K562 (cell line): ENCODE data around the gene ZNF860. TPM values are rescaled to one million over a fixed set of nuclear protein-coding genes. Genes with fewer than 3 reads are reported as not detected.

Source experiments
- ATAC-seq: fragments of 200-7000 bp; cut with Tn5 transposase; 3 replicates; pipeline ENCODE4 v1.9.1; 2020; ENCODE audit warnings: moderate library complexity
- BruUV-seq: library from RNA; stranded (reverse); fragments of 400-500 nt; replicated peaks from 2 replicates; lab custom pipeline; 2021; lab: Mats Ljungman, UMichigan
- CTCF ChIA-PET: fragments of 300-600 bp; formaldehyde crosslinking; extraction: SDS; loops from one replicate; lab custom pipeline; 2021; ENCODE audit warnings: low intra/inter-chr PET ratio; lab: Yijun Ruan, JAX
- POLR2A ChIA-PET: fragments of 300-600, 350-650 bp; sonication (Branson Sonifier 250); formaldehyde crosslinking; extraction: SDS; loops from one replicate; lab custom pipeline; 2021; ENCODE audit warnings: antibody characterized with exemption, inconsistent platforms; lab: Yijun Ruan, JAX
- DNase-seq, 4 experiments: peaks; one replicate each; pipeline versions ENCODE4 v3.0.0 to v3.0.0-alpha.2; 2011 to 2018; ENCODE audit warnings: low spot score in 3 of 4, mixed read lengths in 3 of 4; ENCODE audit errors: extremely low read depth in 1 of 4
- FAIRE-seq: peaks from 2 replicates; lab custom pipeline; 2011; peaks lifted over from hg19 to GRCh38; lab: Jason Lieb, UNC
- H2AFZ ChIP-seq: 2 replicates; pipeline ENCODE4 v1.6.0; 2011; ENCODE audit warnings: low read depth, low read length, control low read depth, inconsistent platforms
- H3K27ac ChIP-seq: fragments of 200-600 bp; 3 replicates; pipeline ENCODE4 v1.8.0; 2011; ENCODE audit warnings: low read depth, mild to moderate bottlenecking, control low read depth, inconsistent platforms, low read length, moderate library complexity, mixed read lengths; ENCODE audit errors: extremely low read depth
- H3K27me3 ChIP-seq, 2 experiments: fragments of 300-600 bp in 1 of 2; 2 replicates in 1 of 2; 3 replicates in 1 of 2; pipeline versions ENCODE4 v1.6.0 to v1.8.0; 2011; ENCODE audit warnings: inconsistent platforms in 2 of 2, low read length in 2 of 2, mild to moderate bottlenecking in 1 of 2, mixed read lengths in 1 of 2, moderate library complexity in 1 of 2; ENCODE audit not compliant: control insufficient read depth in 2 of 2, insufficient read depth in 2 of 2
- H3K36me3 ChIP-seq: fragments of 300-600 bp; 3 replicates; pipeline ENCODE4 v1.8.0; 2011; ENCODE audit warnings: mild to moderate bottlenecking, low read length, inconsistent platforms; ENCODE audit not compliant: control insufficient read depth, insufficient read depth
- H3K4me1 ChIP-seq, 2 experiments: fragments of 200-600 bp in 1 of 2; replicated peaks in 1 of 2; 2 replicates in 1 of 2; 3 replicates in 1 of 2; pipeline versions ENCODE4 v1.5.1 to v1.8.0; 2011; ENCODE audit warnings: inconsistent platforms in 2 of 2, low read length in 2 of 2, mild to moderate bottlenecking in 1 of 2, mixed read lengths in 1 of 2, moderate library complexity in 1 of 2; ENCODE audit not compliant: control insufficient read depth in 2 of 2, insufficient read depth in 2 of 2
- H3K4me2 ChIP-seq: 2 replicates; pipeline ENCODE4 v1.6.1; 2011; ENCODE audit warnings: low read length, control low read depth, inconsistent platforms, mixed read lengths; ENCODE audit not compliant: insufficient read depth
- H3K4me3 ChIP-seq: fragments of 200-600 bp; sonication (generic), shearing (Covaris generic); 2 replicates; pipeline ENCODE4 v1.5.1; 2016; ENCODE audit warnings: control low read depth, inconsistent platforms
- H3K79me2 ChIP-seq: fragments of 200-600 bp; 3 replicates; pipeline ENCODE4 v1.8.0; 2011; ENCODE audit warnings: low read length, inconsistent platforms; ENCODE audit not compliant: control insufficient read depth, insufficient read depth
- H3K9ac ChIP-seq, 2 experiments: 2 replicates each; pipeline versions ENCODE4 v1.6.0 to v1.6.1; 2011; ENCODE audit warnings: low read depth in 2 of 2, low read length in 2 of 2, control low read depth in 1 of 2, inconsistent platforms in 1 of 2, mild to moderate bottlenecking in 1 of 2, mixed read lengths in 1 of 2; ENCODE audit not compliant: insufficient read depth in 1 of 2
- H3K9me1 ChIP-seq: one replicate; pipeline ENCODE4 v1.6.0; 2011; ENCODE audit warnings: inconsistent platforms, mild to moderate bottlenecking, low read length, moderate library complexity; ENCODE audit not compliant: control insufficient read depth, insufficient read depth
- H3K9me3 ChIP-seq: replicated peaks from 2 replicates; pipeline ENCODE4 v1.5.1; 2011; ENCODE audit warnings: low read depth, low read length, inconsistent platforms; ENCODE audit not compliant: control insufficient read depth, insufficient read depth
- H4K20me1 ChIP-seq: replicated peaks from 2 replicates; pipeline ENCODE4 v1.6.1; 2011; ENCODE audit warnings: low read length, inconsistent platforms, mixed read lengths; ENCODE audit not compliant: control insufficient read depth, insufficient read depth
- BHLHE40 ChIP-seq: IDR thresholded peaks from 2 replicates; pipeline ENCODE4 v1.6.1; 2011; ENCODE audit warnings: low read length, improper control_type of control experiment
- CHCHD3 ChIP-seq: fragments of 250-450 bp; sonication (Bioruptor Pico); IDR thresholded peaks from 2 replicates; pipeline ENCODE4 v2.1.2; 2022; ENCODE audit warnings: mild to moderate bottlenecking
- E2F6 ChIP-seq, 2 experiments: IDR thresholded peaks; 2 replicates each; pipeline ENCODE4 v1.6.1; 2011; ENCODE audit warnings: borderline replicate concordance in 1 of 2, control low read depth in 1 of 2, low read depth in 1 of 2, low read length in 1 of 2, mild to moderate bottlenecking in 1 of 2, mixed read lengths in 1 of 2, moderate library complexity in 1 of 2; ENCODE audit not compliant: insufficient read depth in 1 of 2, insufficient read length in 1 of 2, poor library complexity in 1 of 2, severe bottlenecking in 1 of 2; ENCODE audit errors: extremely low read depth in 1 of 2
- ETV5 ChIP-seq: sonication (generic); formaldehyde crosslinking; IDR thresholded peaks from 2 replicates; pipeline ENCODE4 v1.4.0; 2020; ENCODE audit warnings: low read depth, mild to moderate bottlenecking, missing genetic modification reagents
- FUS ChIP-seq: fragments of 200-400 bp; formaldehyde crosslinking; optimal IDR thresholded peaks from 2 replicates; pipeline ENCODE3; 2017; ENCODE audit warnings: low read depth, low read length
- GTF2B ChIP-seq: IDR thresholded peaks from 2 replicates; pipeline ENCODE4 v1.6.1; 2011; ENCODE audit not compliant: insufficient read length; ENCODE audit errors: extremely low read depth
- ILK ChIP-seq: fragments of 450-650 bp; IDR thresholded peaks from 2 replicates; pipeline ENCODE4 v1.6.1; 2016; ENCODE audit warnings: missing genetic modification characterization, low read depth, mild to moderate bottlenecking, missing compliant biosample characterization, moderate library complexity, borderline replicate concordance
- PHF21A ChIP-seq: fragments of 450-650 bp; IDR thresholded peaks from 2 replicates; pipeline ENCODE4 v1.6.1; 2017; ENCODE audit warnings: low read depth, borderline replicate concordance
- ZBTB7A ChIP-seq: IDR thresholded peaks from 2 replicates; pipeline ENCODE4 v1.6.1; 2011; ENCODE audit warnings: low read depth, mild to moderate bottlenecking, low read length, moderate library complexity, borderline replicate concordance; ENCODE audit not compliant: control insufficient read depth
- ZNF41 ChIP-seq: fragments of 250-450 bp; sonication (Bioruptor Pico); conservative IDR thresholded peaks from 2 replicates; pipeline ENCODE4 v1.4.0; 2020; ENCODE audit warnings: mild to moderate bottlenecking
- WGBS: fragments of 100-300 bp; shearing (Covaris generic); methylation state at CpG from one replicate; pipeline ENCODE4 v1.1.6; 2016; ENCODE audit warnings: low coverage, mixed read lengths; ENCODE audit not compliant: insufficient coverage; ENCODE audit errors: missing lambda C conversion rate; 5-methylcytosine and 5-hydroxymethylcytosine counted together
- in situ Hi-C: fragments of 300-500 bp; cut with MboI; formaldehyde crosslinking; loops from 4 replicates; pipeline ENCODE4 v1.15.0; 2018; ENCODE audit warnings: inconsistent platforms, mixed read lengths
- intact Hi-C: fragments of 100-400 bp; cut with micrococcal nuclease; formaldehyde crosslinking; loops from 2 replicates; pipeline ENCODE4 v1.14.2; 2022
- polyA plus RNA-seq, 8 experiments: library from polyadenylated mRNA; depleted of rRNA in 4 of 8; stranded (reverse) in 5 of 8; unstranded in 3 of 8; fragments of >200 nt; fragmentation: Nextera tagmentation in 2 of 8; fragmentation: Illumina TruSeq in 1 of 8; extraction: Ambion mirVana in 2 of 8; extraction: Trizol in 1 of 8; gene quantifications; 2 replicates each; pipeline versions ENCODE4 v1.2.1 to v1.2.3, GENCODE V29; 2011 to 2014; ENCODE audit warnings: inconsistent platforms in 1 of 8, missing spikeins in 1 of 8
- total RNA-seq, 7 experiments: library from RNA; depleted of rRNA in 6 of 7; stranded (reverse); fragments of >200 nt in 6 of 7; fragmentation: Illumina TruSeq in 2 of 7; extraction: Trizol in 2 of 7; gene quantifications; 2 replicates each; pipeline versions ENCODE4 v1.2.1 to v1.2.3, GENCODE V29; 2011 to 2021; ENCODE audit warnings: low replicate concordance in 1 of 7
- TF ChIP-seq, protein P1 (sequence below): fragments of 200-800 bp; sonication (Bioruptor generic); IDR thresholded peaks from 2 replicates; pipeline ENCODE4 v1.6.1; 2017; ENCODE audit warnings: missing genetic modification characterization, missing compliant biosample characterization
- TF ChIP-seq, protein P2 (sequence below): fragments of 450-650 bp; formaldehyde crosslinking; IDR thresholded peaks from 2 replicates; pipeline ENCODE4 v1.4.0; 2022; ENCODE audit warnings: mild to moderate bottlenecking, moderate library complexity
- TF ChIP-seq, protein P3 (sequence below): sonication (generic); formaldehyde crosslinking; IDR thresholded peaks from 2 replicates; pipeline ENCODE4 v1.8.1; 2023; ENCODE audit warnings: mild to moderate bottlenecking, missing genetic modification reagents
- TF ChIP-seq, protein P4 (sequence below), 2 experiments: fragments of 450-650 bp in 1 of 2; sonication (generic) in 1 of 2; formaldehyde crosslinking in 1 of 2; IDR thresholded peaks in 1 of 2; conservative IDR thresholded peaks in 1 of 2; 2 replicates each; pipeline versions ENCODE4 v1.6.1 to v1.8.1; 2016 to 2023; ENCODE audit warnings: mild to moderate bottlenecking in 2 of 2, moderate library complexity in 2 of 2, inconsistent platforms in 1 of 2, missing genetic modification reagents in 1 of 2

Gene ZNF860
- total and polyA plus RNA-seq, 9 of the 15 experiments (the other 6 are each of a cell fraction or from before 2014, with no cell fraction given) = not detected

DNA sequence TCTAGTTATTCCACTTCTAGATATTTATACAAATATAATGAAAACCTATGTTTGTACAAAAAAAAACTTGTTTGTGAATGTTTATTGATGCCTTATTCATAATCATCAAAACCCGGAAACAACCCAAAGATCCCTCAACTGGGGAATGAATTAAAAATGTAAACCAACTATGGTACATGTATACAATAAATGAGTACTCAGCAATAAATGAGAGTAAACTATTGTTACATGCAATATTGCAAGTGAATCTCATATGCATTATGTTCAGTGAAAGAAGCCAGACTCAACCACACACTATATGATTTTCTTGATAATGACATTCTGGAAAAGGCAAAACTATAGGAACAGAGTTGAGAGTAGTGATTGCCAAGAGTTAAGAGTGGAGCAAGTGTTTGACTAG is 12.3 kb downstream of the ZNF860 start:
- ATAC-seq = no peak
- Histone ChIP-seq H3K4me2 (no peak overlapping the region), H3K79me2 (no peaks in the 10 kb centered on the region), H3K9ac (no peak overlapping the region), H3K27ac (no peak overlapping the region), H3K27me3 (peaks cover 0 to 5% of the 10 kb centered on the region in 2 experiments; a peak in 2 of 5 replicates), H3K4me1 (no peaks in the 10 kb centered on the region), H3K36me3 (no peaks in the 10 kb centered on the region), H3K9me1 (no peaks in the 10 kb centered on the region), H2AFZ (no peak overlapping the region), H3K9me3 (0 out of 2 replicates have a peak, but pooled peaks cover 2% of the 10 kb centered on the region), H4K20me1 (no peaks in the 10 kb centered on the region), H3K4me3 (no peak overlapping the region)
- CTCF ChIA-PET = no interaction called here
- 0% methylated on average over 1 of the region's 1 CpG for WGBS
- intact Hi-C loops (no loop called here), in situ Hi-C loops (no loop called here)
- DNase-seq = no peak
- FAIRE-seq = no peak
- POLR2A ChIA-PET = no interaction called here
- no TSS peak for BruUV-seq
- TF ChIP-seq ILK (tag) (no peak), ZNF41 (CRISPR knock-in tag) (no peak), PHF21A (no peak), E2F6 (IDR thresholded peaks at IDR 0.05; ENCODE audit: borderline replicate concordance in 1 of 2, extremely low read depth in 1 of 2, insufficient read depth in 1 of 2, insufficient read length in 1 of 2, low read depth in 1 of 2, low read length in 1 of 2, poor library complexity in 1 of 2, severe bottlenecking in 1 of 2) (no peak), ZBTB7A (no peak), FUS (no peak), CHCHD3 (CRISPR knock-in tag) (no peak), ETV5 (CRISPR knock-in tag) (no peak), BHLHE40 (no peak), GTF2B (no peak)
- TF ChIP-seq, protein P1, sequence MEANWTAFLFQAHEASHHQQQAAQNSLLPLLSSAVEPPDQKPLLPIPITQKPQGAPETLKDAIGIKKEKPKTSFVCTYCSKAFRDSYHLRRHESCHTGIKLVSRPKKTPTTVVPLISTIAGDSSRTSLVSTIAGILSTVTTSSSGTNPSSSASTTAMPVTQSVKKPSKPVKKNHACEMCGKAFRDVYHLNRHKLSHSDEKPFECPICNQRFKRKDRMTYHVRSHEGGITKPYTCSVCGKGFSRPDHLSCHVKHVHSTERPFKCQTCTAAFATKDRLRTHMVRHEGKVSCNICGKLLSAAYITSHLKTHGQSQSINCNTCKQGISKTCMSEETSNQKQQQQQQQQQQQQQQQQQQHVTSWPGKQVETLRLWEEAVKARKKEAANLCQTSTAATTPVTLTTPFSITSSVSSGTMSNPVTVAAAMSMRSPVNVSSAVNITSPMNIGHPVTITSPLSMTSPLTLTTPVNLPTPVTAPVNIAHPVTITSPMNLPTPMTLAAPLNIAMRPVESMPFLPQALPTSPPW (CRISPR knock-in tag) = no peak
- TF ChIP-seq, protein P2, sequence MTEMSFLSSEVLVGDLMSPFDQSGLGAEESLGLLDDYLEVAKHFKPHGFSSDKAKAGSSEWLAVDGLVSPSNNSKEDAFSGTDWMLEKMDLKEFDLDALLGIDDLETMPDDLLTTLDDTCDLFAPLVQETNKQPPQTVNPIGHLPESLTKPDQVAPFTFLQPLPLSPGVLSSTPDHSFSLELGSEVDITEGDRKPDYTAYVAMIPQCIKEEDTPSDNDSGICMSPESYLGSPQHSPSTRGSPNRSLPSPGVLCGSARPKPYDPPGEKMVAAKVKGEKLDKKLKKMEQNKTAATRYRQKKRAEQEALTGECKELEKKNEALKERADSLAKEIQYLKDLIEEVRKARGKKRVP (CRISPR knock-in tag) = no peak
- TF ChIP-seq, protein P3, sequence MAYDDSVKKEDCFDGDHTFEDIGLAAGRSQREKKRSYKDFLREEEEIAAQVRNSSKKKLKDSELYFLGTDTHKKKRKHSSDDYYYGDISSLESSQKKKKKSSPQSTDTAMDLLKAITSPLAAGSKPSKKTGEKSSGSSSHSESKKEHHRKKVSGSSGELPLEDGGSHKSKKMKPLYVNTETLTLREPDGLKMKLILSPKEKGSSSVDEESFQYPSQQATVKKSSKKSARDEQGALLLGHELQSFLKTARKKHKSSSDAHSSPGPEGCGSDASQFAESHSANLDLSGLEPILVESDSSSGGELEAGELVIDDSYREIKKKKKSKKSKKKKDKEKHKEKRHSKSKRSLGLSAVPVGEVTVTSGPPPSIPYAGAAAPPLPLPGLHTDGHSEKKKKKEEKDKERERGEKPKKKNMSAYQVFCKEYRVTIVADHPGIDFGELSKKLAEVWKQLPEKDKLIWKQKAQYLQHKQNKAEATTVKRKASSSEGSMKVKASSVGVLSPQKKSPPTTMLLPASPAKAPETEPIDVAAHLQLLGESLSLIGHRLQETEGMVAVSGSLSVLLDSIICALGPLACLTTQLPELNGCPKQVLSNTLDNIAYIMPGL (CRISPR knock-in tag) = no peak
- TF ChIP-seq, protein P4, sequence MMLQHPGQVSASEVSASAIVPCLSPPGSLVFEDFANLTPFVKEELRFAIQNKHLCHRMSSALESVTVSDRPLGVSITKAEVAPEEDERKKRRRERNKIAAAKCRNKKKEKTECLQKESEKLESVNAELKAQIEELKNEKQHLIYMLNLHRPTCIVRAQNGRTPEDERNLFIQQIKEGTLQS (IDR thresholded peaks at IDR 0.05) = no peak
- TF ChIP-seq, protein P4 (CRISPR knock-in tag; conservative IDR thresholded peaks at IDR 0.05) = no peak
